ENCODE measurements around the gene SYNJ2.

The SYNJ2 gene

GRCh38 chr6:157982563-157983405, 1.1 kb downstream of the SYNJ2 start:
- WGBS, 2 experiments (ENCODE audit: insufficient coverage in 2 of 2) = 63 to 64% methylated on average over 16 of the region's 17 CpGs
- Histone ChIP-seq H3K36me3 (ENCODE audit: control insufficient read depth, insufficient read depth, low read length) (no peaks in the 10 kb centered on the region), H3K4me3 (ENCODE audit: extremely low read depth, insufficient read depth, low read length, poor library complexity, severe bottlenecking) (peak overlapping the region; percentile 72), H3K9me3 (ENCODE audit: control insufficient read depth, low read length) (no peaks in the 10 kb centered on the region), H3K4me1 (ENCODE audit: control insufficient read depth, insufficient read depth, low read length, poor library complexity, severe bottlenecking) (peaks cover 22% of the 10 kb centered on the region), H3K27ac (ENCODE audit: low read depth, low read length, severe bottlenecking) (no peak overlapping the region)

DNA sequence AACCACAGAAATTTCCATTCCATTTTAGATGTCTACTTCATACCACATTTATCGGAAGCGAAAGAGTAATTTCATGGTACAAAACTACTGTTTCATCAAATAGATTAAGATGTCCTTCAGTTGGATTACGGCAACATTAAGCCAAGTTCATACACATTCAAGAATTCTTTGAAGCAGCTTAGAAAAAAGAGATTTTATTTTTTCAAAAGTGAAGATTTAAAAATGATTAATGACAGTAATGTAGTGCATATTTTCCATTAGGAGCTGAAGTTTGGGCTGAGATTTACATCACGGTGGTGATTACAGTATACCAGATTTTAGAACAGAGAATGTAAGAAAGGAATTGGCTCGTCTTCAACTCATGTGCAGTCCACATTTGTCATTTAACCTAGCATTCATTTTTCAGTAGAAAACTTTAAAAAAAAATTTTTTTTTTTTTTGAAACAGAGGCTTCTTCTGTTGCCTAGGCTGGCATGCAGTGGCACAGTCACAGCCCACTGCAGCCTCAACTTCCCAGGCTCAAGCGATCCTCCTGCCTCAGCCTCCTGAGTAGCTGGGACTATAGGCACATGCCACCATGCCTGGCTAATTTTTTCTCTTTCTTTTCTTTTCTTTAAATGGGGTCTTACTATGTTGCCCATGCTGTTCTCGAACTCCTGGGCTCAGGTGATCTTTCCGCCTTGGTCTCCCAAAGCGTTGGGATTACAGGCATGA, 1.9 kb downstream of the SYNJ2 start:
- Histone ChIP-seq H3K27ac (ENCODE audit: low read depth, low read length, severe bottlenecking) (no peak overlapping the region), H3K36me3 (ENCODE audit: control insufficient read depth, insufficient read depth, low read length) (no peaks in the 10 kb centered on the region), H3K4me3 (ENCODE audit: extremely low read depth, insufficient read depth, low read length, poor library complexity, severe bottlenecking) (peak overlapping the region; percentile 72)

GRCh38 chr6:157984128-157984527, 2.5 kb downstream of the SYNJ2 start:
- Histone ChIP-seq H3K4me1 (ENCODE audit: control insufficient read depth, insufficient read depth, low read length, poor library complexity, severe bottlenecking) (peaks cover 22% of the 10 kb centered on the region), H3K9me3 (ENCODE audit: control insufficient read depth, low read length) (no peaks in the 10 kb centered on the region), H3K27ac (ENCODE audit: low read depth, low read length, severe bottlenecking) (no peak overlapping the region), H3K4me3 (ENCODE audit: extremely low read depth, insufficient read depth, low read length, poor library complexity, severe bottlenecking) (no peak overlapping the region), H3K36me3 (ENCODE audit: control insufficient read depth, insufficient read depth, low read length) (no peaks in the 10 kb centered on the region)
- 79 to 83% methylated on average over 3 to 4 of the region's 4 CpGs for WGBS, 2 experiments (ENCODE audit: insufficient coverage in 2 of 2)

More for the DNA sequence above, 1.9 kb downstream of the SYNJ2 start:
- Histone ChIP-seq H3K9me3 (ENCODE audit: control insufficient read depth, low read length) (no peaks in the 10 kb centered on the region), H3K4me1 (ENCODE audit: control insufficient read depth, insufficient read depth, low read length, poor library complexity, severe bottlenecking) (peaks cover 22% of the 10 kb centered on the region)
- 80 to 97% methylated on average over 1 to 3 of the region's 9 CpGs for WGBS, 2 experiments (ENCODE audit: insufficient coverage in 2 of 2)

GRCh38 chr6:157984686-157985225, 3.1 kb downstream of the SYNJ2 start:
- no peaks in the 10 kb centered on the region for H3K9me3 ChIP-seq (ENCODE audit: control insufficient read depth, low read length)
- WGBS, 2 experiments (ENCODE audit: insufficient coverage in 2 of 2) = 85 to 86% methylated on average over 10 to 12 of the region's 14 CpGs
- no peaks in the 10 kb centered on the region for H3K36me3 ChIP-seq (ENCODE audit: control insufficient read depth, insufficient read depth, low read length)
- peaks cover 22% of the 10 kb centered on the region for H3K4me1 ChIP-seq (ENCODE audit: control insufficient read depth, insufficient read depth, low read length, poor library complexity, severe bottlenecking)
- H3K4me3 ChIP-seq (ENCODE audit: extremely low read depth, insufficient read depth, low read length, poor library complexity, severe bottlenecking) = no peak overlapping the region
- peak overlapping the region; percentile 54 for H3K27ac ChIP-seq (ENCODE audit: low read depth, low read length, severe bottlenecking)

DNA sequence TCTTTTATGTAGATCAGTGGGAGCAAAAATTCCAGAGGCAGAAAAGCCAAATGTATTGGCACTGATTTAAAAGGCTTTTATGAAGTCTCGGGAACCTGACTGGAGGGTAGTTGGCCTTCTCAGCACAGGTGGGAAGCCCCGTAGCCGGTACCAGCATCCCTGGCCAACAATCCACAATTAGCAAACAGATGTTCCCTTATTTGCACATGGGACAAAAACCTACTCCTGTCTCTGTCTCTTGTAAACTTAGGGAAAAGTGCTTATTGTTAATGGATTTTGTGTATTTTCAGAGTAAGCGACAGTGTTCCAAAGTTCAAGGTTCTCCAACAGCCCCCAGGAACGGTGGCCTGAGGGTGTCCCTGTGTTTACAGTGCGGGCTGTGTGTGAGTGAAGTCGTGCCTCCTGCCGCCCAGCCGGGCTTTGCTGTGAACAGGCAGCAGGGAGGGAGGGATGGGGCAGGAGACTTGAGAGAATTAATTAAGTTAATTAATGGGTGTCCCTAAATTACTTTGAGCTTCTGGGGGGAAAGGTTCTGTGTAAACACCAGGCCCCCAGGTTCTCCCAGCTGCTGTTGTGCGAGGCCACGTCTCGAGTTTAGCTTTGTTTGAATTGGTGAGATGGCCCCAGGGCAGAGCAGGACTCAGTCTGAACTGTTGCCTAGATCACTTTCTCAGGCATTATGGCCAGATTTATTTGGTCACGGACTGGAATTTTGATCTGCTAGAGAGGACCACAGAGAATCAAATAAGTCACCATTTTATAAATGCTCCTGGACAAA, 3.9 kb downstream of the SYNJ2 start:
- peak overlapping the region; percentile 54 for H3K27ac ChIP-seq (ENCODE audit: low read depth, low read length, severe bottlenecking)

GRCh38 chr6:157987788-157988699, 6.4 kb downstream of the SYNJ2 start:
- 86 to 90% methylated on average over 18 to 19 of the region's 20 CpGs for WGBS, 2 experiments (ENCODE audit: insufficient coverage in 2 of 2)
- Histone ChIP-seq H3K27ac (ENCODE audit: low read depth, low read length, severe bottlenecking) (no peak overlapping the region), H3K9me3 (ENCODE audit: control insufficient read depth, low read length) (no peaks in the 10 kb centered on the region), H3K4me3 (ENCODE audit: extremely low read depth, insufficient read depth, low read length, poor library complexity, severe bottlenecking) (no peak overlapping the region), H3K36me3 (ENCODE audit: control insufficient read depth, insufficient read depth, low read length) (peaks cover 9% of the 10 kb centered on the region), H3K4me1 (ENCODE audit: control insufficient read depth, insufficient read depth, low read length, poor library complexity, severe bottlenecking) (peaks cover 25% of the 10 kb centered on the region)

More for the DNA sequence above, 3.9 kb downstream of the SYNJ2 start:
- no peaks in the 10 kb centered on the region for H3K36me3 ChIP-seq (ENCODE audit: control insufficient read depth, insufficient read depth, low read length)
- no peak overlapping the region for H3K4me3 ChIP-seq (ENCODE audit: extremely low read depth, insufficient read depth, low read length, poor library complexity, severe bottlenecking)
- no peaks in the 10 kb centered on the region for H3K9me3 ChIP-seq (ENCODE audit: control insufficient read depth, low read length)
- WGBS, 2 experiments (ENCODE audit: insufficient coverage in 2 of 2) = 52 to 70% methylated on average over 8 to 10 of the region's 13 CpGs
- H3K4me1 ChIP-seq (ENCODE audit: control insufficient read depth, insufficient read depth, low read length, poor library complexity, severe bottlenecking) = peaks cover 25% of the 10 kb centered on the region

DNA sequence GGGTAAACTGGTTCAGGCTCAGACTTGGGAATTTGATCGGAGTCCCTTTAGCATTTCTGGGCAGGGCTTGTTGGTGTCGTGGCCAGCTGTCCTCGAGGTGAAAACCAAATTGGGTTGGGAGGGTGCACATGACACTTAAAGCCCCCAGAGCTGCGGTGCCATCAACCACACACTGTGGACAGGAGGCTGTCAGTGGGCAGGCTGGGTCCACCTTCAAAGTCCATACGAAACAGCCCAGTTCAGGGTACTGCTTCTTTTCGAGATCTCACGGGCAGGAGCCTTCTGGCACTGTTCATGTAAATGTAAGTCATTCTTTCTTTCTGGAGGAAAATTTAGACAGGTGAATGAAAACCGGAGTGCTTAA, 7.0 kb downstream of the SYNJ2 start:
- WGBS, 2 experiments (ENCODE audit: insufficient coverage in 2 of 2) = 89 to 93% methylated on average over 7 of the region's 8 CpGs
- Histone ChIP-seq H3K27ac (ENCODE audit: low read depth, low read length, severe bottlenecking) (no peak overlapping the region), H3K4me1 (ENCODE audit: control insufficient read depth, insufficient read depth, low read length, poor library complexity, severe bottlenecking) (peaks cover 25% of the 10 kb centered on the region), H3K4me3 (ENCODE audit: extremely low read depth, insufficient read depth, low read length, poor library complexity, severe bottlenecking) (no peak overlapping the region), H3K36me3 (ENCODE audit: control insufficient read depth, insufficient read depth, low read length) (peaks cover 9% of the 10 kb centered on the region), H3K9me3 (ENCODE audit: control insufficient read depth, low read length) (no peaks in the 10 kb centered on the region)

DNA sequence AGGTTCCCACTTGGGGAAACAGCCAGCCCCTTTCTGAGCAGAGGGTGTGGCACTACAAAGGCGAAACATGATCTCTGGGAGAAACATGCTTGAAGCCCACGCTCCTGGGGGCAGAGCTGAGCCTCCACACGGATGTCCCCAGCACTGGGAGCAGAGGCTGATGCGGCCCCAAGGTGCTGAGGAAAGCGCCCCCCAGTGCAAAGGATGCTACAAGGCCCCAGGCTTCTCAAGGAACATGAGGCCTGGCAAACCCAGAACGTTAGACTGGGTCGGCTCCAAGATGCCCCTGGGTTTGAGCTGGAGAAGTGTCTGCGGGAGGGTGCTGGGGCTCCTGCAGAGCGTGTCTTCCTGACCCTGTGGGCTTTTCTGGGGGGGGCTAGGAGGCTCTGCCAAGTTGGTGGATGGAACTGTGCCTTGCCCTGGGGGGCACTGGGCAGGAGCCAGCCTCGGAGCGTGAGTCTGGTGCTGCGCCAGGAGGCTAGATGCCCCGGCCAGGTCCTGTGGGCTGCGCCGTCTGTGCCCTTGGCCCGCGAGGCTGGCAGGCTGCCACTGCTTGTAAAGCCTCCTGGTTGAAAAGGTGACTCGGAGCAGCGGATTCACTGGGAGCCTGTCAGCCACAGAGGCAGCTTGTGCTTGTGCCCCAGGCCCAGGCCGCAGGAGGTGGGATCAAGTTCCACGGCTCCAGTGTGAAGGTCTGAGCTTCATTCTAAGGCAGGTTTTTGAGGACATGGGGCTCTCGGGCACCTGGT, 8.1 kb downstream of the SYNJ2 start:
- Histone ChIP-seq H3K36me3 (ENCODE audit: control insufficient read depth, insufficient read depth, low read length) (peaks cover 9% of the 10 kb centered on the region), H3K9me3 (ENCODE audit: control insufficient read depth, low read length) (no peaks in the 10 kb centered on the region), H3K27ac (ENCODE audit: low read depth, low read length, severe bottlenecking) (no peak overlapping the region), H3K4me1 (ENCODE audit: control insufficient read depth, insufficient read depth, low read length, poor library complexity, severe bottlenecking) (peaks cover 24% of the 10 kb centered on the region), H3K4me3 (ENCODE audit: extremely low read depth, insufficient read depth, low read length, poor library complexity, severe bottlenecking) (no peak overlapping the region)
- WGBS, 2 experiments (ENCODE audit: insufficient coverage in 2 of 2) = 86 to 87% methylated on average over 21 to 22 of the region's 22 CpGs

GRCh38 chr6:157990321-157991066, 8.8 kb downstream of the SYNJ2 start:
- 85 to 92% methylated on average over 12 to 13 of the region's 15 CpGs for WGBS, 2 experiments (ENCODE audit: insufficient coverage in 2 of 2)
- no peak overlapping the region for H3K27ac ChIP-seq (ENCODE audit: low read depth, low read length, severe bottlenecking)
- peaks cover 21% of the 10 kb centered on the region for H3K4me1 ChIP-seq (ENCODE audit: control insufficient read depth, insufficient read depth, low read length, poor library complexity, severe bottlenecking)
- peaks cover 9% of the 10 kb centered on the region for H3K36me3 ChIP-seq (ENCODE audit: control insufficient read depth, insufficient read depth, low read length)
- no peaks in the 10 kb centered on the region for H3K9me3 ChIP-seq (ENCODE audit: control insufficient read depth, low read length)
- no peak overlapping the region for H3K4me3 ChIP-seq (ENCODE audit: extremely low read depth, insufficient read depth, low read length, poor library complexity, severe bottlenecking)
